ENCODE results near the gene TNFRSF13B. TPM values are rescaled to one million over a fixed set of nuclear protein-coding genes. Genes with fewer than 3 reads are reported as not detected.

The TNFRSF13B gene
- total and polyA plus RNA-seq, 10 of the 15 experiments (the other 5 are each of a cell fraction or from before 2014, with no cell fraction given) = 15.5 to 231 (median 119) TPM

DNA sequence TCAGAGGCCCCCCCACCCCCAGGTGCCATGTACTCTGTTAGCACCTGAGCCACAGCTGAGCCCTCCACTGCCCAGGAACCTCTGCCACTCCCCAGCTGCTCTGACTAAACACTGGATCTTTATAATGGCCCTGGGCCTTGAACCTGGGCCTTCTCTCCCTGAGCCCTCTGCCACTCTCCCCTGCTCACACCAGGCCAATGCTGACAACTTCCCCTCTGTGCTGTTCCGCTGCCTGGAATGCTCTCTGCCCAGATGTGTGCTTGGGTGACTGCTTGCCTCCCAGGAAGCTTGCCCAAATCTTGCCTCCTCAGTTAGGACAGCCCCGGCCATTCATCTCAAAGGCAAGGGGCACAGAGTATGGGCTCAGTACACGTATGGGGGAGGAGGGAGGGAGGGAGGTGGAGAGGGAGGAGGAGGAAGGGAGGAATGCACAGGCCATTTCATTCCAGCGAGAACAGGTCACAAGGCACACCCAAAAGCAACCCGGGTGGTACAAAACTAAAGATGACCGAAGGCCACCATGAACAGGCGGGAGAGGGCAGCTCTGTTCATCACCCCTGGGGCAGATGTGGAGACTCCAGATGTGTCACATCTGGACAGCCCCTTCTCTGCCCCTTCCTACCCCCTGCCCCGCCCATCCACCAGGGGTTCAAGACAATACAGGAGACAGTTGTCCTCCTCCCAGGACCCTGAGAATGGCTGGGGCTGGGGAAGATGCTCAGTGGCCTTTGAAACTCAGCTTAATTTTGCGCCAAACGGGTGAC, 15.3 kb upstream of the TNFRSF13B start:
- DNase-seq (ENCODE audit: low read depth, low spot score) (no peak), ATAC-seq (no peak), FAIRE-seq (no peak)
- 22% methylated on average over 10 of the region's 10 CpGs for WGBS (ENCODE audit: insufficient coverage, insufficient replicate concordance, low lambda C conversion rate, missing lambda C conversion rate)
- H3K4me2 ChIP-seq (ENCODE audit: control insufficient read depth, insufficient read depth) = peak overlapping the region; percentile 43
- POLR2A ChIA-PET = interaction anchor here (0.6 to 21.9 kb wide), 4 partner anchors 16 to 68 kb away, joined by 3 to 656 read pairs (median 10); partner anchors contain the start of gene TNFRSF13B
- TF ChIP-seq, protein P1, sequence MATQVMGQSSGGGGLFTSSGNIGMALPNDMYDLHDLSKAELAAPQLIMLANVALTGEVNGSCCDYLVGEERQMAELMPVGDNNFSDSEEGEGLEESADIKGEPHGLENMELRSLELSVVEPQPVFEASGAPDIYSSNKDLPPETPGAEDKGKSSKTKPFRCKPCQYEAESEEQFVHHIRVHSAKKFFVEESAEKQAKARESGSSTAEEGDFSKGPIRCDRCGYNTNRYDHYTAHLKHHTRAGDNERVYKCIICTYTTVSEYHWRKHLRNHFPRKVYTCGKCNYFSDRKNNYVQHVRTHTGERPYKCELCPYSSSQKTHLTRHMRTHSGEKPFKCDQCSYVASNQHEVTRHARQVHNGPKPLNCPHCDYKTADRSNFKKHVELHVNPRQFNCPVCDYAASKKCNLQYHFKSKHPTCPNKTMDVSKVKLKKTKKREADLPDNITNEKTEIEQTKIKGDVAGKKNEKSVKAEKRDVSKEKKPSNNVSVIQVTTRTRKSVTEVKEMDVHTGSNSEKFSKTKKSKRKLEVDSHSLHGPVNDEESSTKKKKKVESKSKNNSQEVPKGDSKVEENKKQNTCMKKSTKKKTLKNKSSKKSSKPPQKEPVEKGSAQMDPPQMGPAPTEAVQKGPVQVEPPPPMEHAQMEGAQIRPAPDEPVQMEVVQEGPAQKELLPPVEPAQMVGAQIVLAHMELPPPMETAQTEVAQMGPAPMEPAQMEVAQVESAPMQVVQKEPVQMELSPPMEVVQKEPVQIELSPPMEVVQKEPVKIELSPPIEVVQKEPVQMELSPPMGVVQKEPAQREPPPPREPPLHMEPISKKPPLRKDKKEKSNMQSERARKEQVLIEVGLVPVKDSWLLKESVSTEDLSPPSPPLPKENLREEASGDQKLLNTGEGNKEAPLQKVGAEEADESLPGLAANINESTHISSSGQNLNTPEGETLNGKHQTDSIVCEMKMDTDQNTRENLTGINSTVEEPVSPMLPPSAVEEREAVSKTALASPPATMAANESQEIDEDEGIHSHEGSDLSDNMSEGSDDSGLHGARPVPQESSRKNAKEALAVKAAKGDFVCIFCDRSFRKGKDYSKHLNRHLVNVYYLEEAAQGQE (IDR thresholded peaks at IDR 0.05; ENCODE audit: low read depth, low read length) = no peak
- no peak for TF ChIP-seq RAD51 (IDR thresholded peaks at IDR 0.05)
- no peak for TF ChIP-seq RBBP5 (conservative IDR thresholded peaks at IDR 0.05)
- TF ChIP-seq, protein P2, sequence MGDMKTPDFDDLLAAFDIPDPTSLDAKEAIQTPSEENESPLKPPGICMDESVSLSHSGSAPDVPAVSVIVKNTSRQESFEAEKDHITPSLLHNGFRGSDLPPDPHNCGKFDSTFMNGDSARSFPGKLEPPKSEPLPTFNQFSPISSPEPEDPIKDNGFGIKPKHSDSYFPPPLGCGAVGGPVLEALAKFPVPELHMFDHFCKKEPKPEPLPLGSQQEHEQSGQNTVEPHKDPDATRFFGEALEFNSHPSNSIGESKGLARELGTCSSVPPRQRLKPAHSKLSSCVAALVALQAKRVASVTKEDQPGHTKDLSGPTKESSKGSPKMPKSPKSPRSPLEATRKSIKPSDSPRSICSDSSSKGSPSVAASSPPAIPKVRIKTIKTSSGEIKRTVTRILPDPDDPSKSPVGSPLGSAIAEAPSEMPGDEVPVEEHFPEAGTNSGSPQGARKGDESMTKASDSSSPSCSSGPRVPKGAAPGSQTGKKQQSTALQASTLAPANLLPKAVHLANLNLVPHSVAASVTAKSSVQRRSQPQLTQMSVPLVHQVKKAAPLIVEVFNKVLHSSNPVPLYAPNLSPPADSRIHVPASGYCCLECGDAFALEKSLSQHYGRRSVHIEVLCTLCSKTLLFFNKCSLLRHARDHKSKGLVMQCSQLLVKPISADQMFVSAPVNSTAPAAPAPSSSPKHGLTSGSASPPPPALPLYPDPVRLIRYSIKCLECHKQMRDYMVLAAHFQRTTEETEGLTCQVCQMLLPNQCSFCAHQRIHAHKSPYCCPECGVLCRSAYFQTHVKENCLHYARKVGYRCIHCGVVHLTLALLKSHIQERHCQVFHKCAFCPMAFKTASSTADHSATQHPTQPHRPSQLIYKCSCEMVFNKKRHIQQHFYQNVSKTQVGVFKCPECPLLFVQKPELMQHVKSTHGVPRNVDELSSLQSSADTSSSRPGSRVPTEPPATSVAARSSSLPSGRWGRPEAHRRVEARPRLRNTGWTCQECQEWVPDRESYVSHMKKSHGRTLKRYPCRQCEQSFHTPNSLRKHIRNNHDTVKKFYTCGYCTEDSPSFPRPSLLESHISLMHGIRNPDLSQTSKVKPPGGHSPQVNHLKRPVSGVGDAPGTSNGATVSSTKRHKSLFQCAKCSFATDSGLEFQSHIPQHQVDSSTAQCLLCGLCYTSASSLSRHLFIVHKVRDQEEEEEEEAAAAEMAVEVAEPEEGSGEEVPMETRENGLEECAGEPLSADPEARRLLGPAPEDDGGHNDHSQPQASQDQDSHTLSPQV (IDR thresholded peaks at IDR 0.05) = peak; percentile 33; the same call in 1 of the 2 replicates
- no peak for TF ChIP-seq POU2F2 (IDR thresholded peaks at IDR 0.05; ENCODE audit: borderline replicate concordance, low read depth, low read length)
- TF ChIP-seq TCF12 (IDR thresholded peaks at IDR 0.05; ENCODE audit: low read depth, low read length) = 0 out of 2 replicates have a peak, but pooled peaks have one; percentile 32
- TF ChIP-seq NFYA (IDR thresholded peaks at IDR 0.05; ENCODE audit: borderline replicate concordance, low read depth, low read length) = no peak
- TF ChIP-seq RFX5 (IDR thresholded peaks at IDR 0.05; ENCODE audit: low read depth, low read length) = no peak
- H3K79me2 ChIP-seq (ENCODE audit: control insufficient read depth, insufficient read depth, low read length) = peaks cover 21% of the 10 kb centered on the region
- no peak overlapping the region for H2AFZ ChIP-seq (ENCODE audit: control insufficient read depth, low read depth, low read length)
- H3K4me3 ChIP-seq = no peak overlapping the region
- H3K4me1 ChIP-seq (ENCODE audit: control insufficient read depth, insufficient read depth, low read length) = peaks cover 65% of the 10 kb centered on the region
- H3K9me3 ChIP-seq (replicated peaks; ENCODE audit: control insufficient read depth, insufficient read depth, low read length) = no peaks in the 10 kb centered on the region
- intact Hi-C loops (cut with micrococcal nuclease; ENCODE audit: unreplicated experiment) = loop anchor here (10.0 kb wide), 1 partner anchor 848 kb away; the partner anchor contains the start of gene SREBF1
- in situ Hi-C loops (cut with MboI) = loop anchor here (10.0 to 25.0 kb wide), 2 partner anchors 572 to 1925 kb away; partner anchors contain the start of gene TRPV2
- CTCF ChIA-PET = interaction anchor here (8.5 to 11.9 kb wide), 2 partner anchors 16 to 73 kb away, joined by 92 to 361 read pairs; partner anchors contain the start of gene TNFRSF13B
- peak overlapping the region; percentile 16 for H3K9ac ChIP-seq (ENCODE audit: control insufficient read depth, insufficient read depth, low read length)
- H3K27me3 ChIP-seq (replicated peaks in 1 of 2; ENCODE audit: control insufficient read depth in 2 of 2, insufficient read depth in 2 of 2, low read length in 1 of 2) = no peaks in the 10 kb centered on the region
- H4K20me1 ChIP-seq (ENCODE audit: control insufficient read depth, insufficient read depth) = no peaks in the 10 kb centered on the region
- peak overlapping the region; percentile 96 for H3K27ac ChIP-seq (ENCODE audit: control insufficient read depth, insufficient read depth)
- BruUV-seq (replicated peaks) = no TSS peak
- RAD21 ChIA-PET (ENCODE audit: unreplicated experiment) = interaction anchor here (0.6 to 22.6 kb wide), 3 partner anchors 20 to 579 kb away, joined by 3 to 913 read pairs (median 3); partner anchors contain the start of gene TNFRSF13B
- SMC1A ChIA-PET (ENCODE audit: uncharacterized antibody, unreplicated experiment) = interaction anchor here (1.0 to 21.7 kb wide), 2 partner anchors 15 to 40 kb away, joined by 3 to 812 read pairs; partner anchors contain the start of gene TNFRSF13B
- H3K36me3 ChIP-seq (ENCODE audit: control insufficient read depth in 2 of 2, insufficient read depth in 2 of 2, low read length in 1 of 2) = no peaks in the 10 kb centered on the region; a peak in 1 of 4 replicates
